ENCODE data around the gene CCR6.

DNA sequence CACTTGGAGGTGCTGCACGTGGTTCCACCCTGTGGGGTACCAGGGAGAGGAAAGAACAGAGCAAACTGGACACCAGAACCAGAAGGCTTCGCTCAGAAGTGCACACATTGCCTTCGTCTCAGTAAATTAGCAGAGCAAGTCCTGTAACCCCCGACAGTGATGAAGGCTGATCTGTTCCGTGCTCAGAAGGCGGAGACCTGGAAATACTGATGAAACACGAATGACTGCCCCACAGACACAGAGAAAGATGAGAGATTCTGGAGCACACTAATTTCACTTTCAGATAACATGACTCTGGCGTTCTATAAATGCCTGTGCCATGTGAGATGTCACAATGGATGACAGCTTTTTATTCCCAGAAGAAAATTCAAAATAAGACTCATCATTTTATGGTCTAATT lies 44.2 kb upstream of the CCR6 start:
- TF ChIP-seq POLR2A (IDR thresholded peaks at IDR 0.05) (no peak), EP300 (IDR thresholded peaks at IDR 0.05) (no peak), POLR2AphosphoS5 (IDR thresholded peaks at IDR 0.05) (no peak)
- TF ChIP-seq, protein P1, sequence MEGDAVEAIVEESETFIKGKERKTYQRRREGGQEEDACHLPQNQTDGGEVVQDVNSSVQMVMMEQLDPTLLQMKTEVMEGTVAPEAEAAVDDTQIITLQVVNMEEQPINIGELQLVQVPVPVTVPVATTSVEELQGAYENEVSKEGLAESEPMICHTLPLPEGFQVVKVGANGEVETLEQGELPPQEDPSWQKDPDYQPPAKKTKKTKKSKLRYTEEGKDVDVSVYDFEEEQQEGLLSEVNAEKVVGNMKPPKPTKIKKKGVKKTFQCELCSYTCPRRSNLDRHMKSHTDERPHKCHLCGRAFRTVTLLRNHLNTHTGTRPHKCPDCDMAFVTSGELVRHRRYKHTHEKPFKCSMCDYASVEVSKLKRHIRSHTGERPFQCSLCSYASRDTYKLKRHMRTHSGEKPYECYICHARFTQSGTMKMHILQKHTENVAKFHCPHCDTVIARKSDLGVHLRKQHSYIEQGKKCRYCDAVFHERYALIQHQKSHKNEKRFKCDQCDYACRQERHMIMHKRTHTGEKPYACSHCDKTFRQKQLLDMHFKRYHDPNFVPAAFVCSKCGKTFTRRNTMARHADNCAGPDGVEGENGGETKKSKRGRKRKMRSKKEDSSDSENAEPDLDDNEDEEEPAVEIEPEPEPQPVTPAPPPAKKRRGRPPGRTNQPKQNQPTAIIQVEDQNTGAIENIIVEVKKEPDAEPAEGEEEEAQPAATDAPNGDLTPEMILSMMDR (IDR thresholded peaks at IDR 0.05) = no peak
